ENCODE measurements around the gene PKMYT1.

PKMYT1 gene

GRCh38 chr16:3007957-3008689 lies 27.9 kb upstream of the PKMYT1 start:
- Histone ChIP-seq H3K36me3 (ENCODE audit: insufficient read depth, low read length) (no peaks in the 10 kb centered on the region), H3K4me1 (ENCODE audit: insufficient read depth, low read length) (peaks cover 46% of the 10 kb centered on the region), H2AFZ (ENCODE audit: low read depth, low read length) (no peak overlapping the region), H3K27ac (ENCODE audit: low read length) (peak overlapping the region; percentile 65; the same call in 1 of the 2 replicates), H3K27me3 (ENCODE audit: insufficient read depth, low read length, poor library complexity) (no peaks in the 10 kb centered on the region), H3K79me2 (ENCODE audit: insufficient read depth, low read length) (no peaks in the 10 kb centered on the region), H3K9me3 (ENCODE audit: insufficient read depth, low read length, severe bottlenecking) (no peaks in the 10 kb centered on the region), H3K4me2 (ENCODE audit: insufficient read depth, low read length) (peak overlapping the region; percentile 48), H3K4me3 (ENCODE audit: low read depth in 1 of 2, low read length in 2 of 2) (peak overlapping the region in 1 of 2 experiments; percentile 1; a peak in 1 of 4 replicates), H3K9ac (ENCODE audit: low read depth, low read length) (no peak overlapping the region; the same call in 1 of the 2 replicates), H4K20me1 (ENCODE audit: insufficient read depth, low read length) (peaks cover 5% of the 10 kb centered on the region; the same call in 1 of the 2 replicates)
- DNase-seq: peak; percentile 61
- no peak for ATAC-seq (ENCODE audit: insufficient read depth, low read depth)
- TF ChIP-seq CTCF (IDR thresholded peaks at IDR 0.05; ENCODE audit: borderline replicate concordance, extremely low read depth, low read length, poor library complexity, severe bottlenecking): no peak
- no peak for TF ChIP-seq EZH2 (IDR thresholded peaks at IDR 0.05; ENCODE audit: borderline replicate concordance, low read depth, low read length, severe bottlenecking)

- Histone ChIP-seq H3K4me3 (ENCODE audit: low read depth in 1 of 2, low read length in 2 of 2) (no peak overlapping the region), H4K20me1 (ENCODE audit: insufficient read depth, low read length) (peaks cover 5% of the 10 kb centered on the region; the same call in 1 of the 2 replicates), H3K4me2 (ENCODE audit: insufficient read depth, low read length) (peak overlapping the region; percentile 48), H3K9me3 (ENCODE audit: insufficient read depth, low read length, severe bottlenecking) (no peaks in the 10 kb centered on the region), H2AFZ (ENCODE audit: low read depth, low read length) (no peak overlapping the region), H3K9ac (ENCODE audit: low read depth, low read length) (peak overlapping the region; percentile 6; the same call in 1 of the 2 replicates), H3K79me2 (ENCODE audit: insufficient read depth, low read length) (no peaks in the 10 kb centered on the region), H3K36me3 (ENCODE audit: insufficient read depth, low read length) (no peaks in the 10 kb centered on the region), H3K27ac (ENCODE audit: low read length) (peak overlapping the region; percentile 65), H3K4me1 (ENCODE audit: insufficient read depth, low read length) (peaks cover 48% of the 10 kb centered on the region), H3K27me3 (ENCODE audit: insufficient read depth, low read length, poor library complexity) (no peaks in the 10 kb centered on the region)
- ATAC-seq (ENCODE audit: insufficient read depth, low read depth) (no peak), DNase-seq (peak; percentile 34)
- TF ChIP-seq CTCF (IDR thresholded peaks at IDR 0.05; ENCODE audit: borderline replicate concordance, extremely low read depth, low read length, poor library complexity, severe bottlenecking) (no peak), EZH2 (IDR thresholded peaks at IDR 0.05; ENCODE audit: borderline replicate concordance, low read depth, low read length, severe bottlenecking) (no peak)
Observed at GRCh38 chr16:3007059-3007956, 27.1 kb upstream of the PKMYT1 start.

GRCh38 chr16:3004781-3005284 lies 24.6 kb upstream of the PKMYT1 start:
- H3K4me3 ChIP-seq (ENCODE audit: low read depth in 1 of 2, low read length in 2 of 2): peak overlapping the region; percentile 17 to 61; a peak in 3 of 4 replicates
- H3K9me3 ChIP-seq (ENCODE audit: insufficient read depth, low read length, severe bottlenecking): no peaks in the 10 kb centered on the region
- ATAC-seq (ENCODE audit: insufficient read depth, low read depth): no peak
- no peak for DNase-seq
- H3K27me3 ChIP-seq (ENCODE audit: insufficient read depth, low read length, poor library complexity): no peaks in the 10 kb centered on the region
- H3K27ac ChIP-seq (ENCODE audit: low read length): no peak overlapping the region
- H4K20me1 ChIP-seq (ENCODE audit: insufficient read depth, low read length): peaks cover 5% of the 10 kb centered on the region; the same call in 1 of the 2 replicates
- TF ChIP-seq EZH2 (IDR thresholded peaks at IDR 0.05; ENCODE audit: borderline replicate concordance, low read depth, low read length, severe bottlenecking) (no peak), CTCF (IDR thresholded peaks at IDR 0.05; ENCODE audit: borderline replicate concordance, extremely low read depth, low read length, poor library complexity, severe bottlenecking) (no peak)
- peak overlapping the region; percentile 59 for H2AFZ ChIP-seq (ENCODE audit: low read depth, low read length)
- peak overlapping the region; percentile 83 for H3K4me2 ChIP-seq (ENCODE audit: insufficient read depth, low read length)
- H3K4me1 ChIP-seq (ENCODE audit: insufficient read depth, low read length): peaks cover 48% of the 10 kb centered on the region
- H3K36me3 ChIP-seq (ENCODE audit: insufficient read depth, low read length): no peaks in the 10 kb centered on the region
- H3K9ac ChIP-seq (ENCODE audit: low read depth, low read length): peak overlapping the region; percentile 55
- H3K79me2 ChIP-seq (ENCODE audit: insufficient read depth, low read length): no peaks in the 10 kb centered on the region

All from DND-41 (cell line).